HL-60 (cell line): ENCODE data around the gene RSPH1.
A peak's percentile ranks its signal among the peaks of the same experiment; 100 is the strongest.

Source experiments
- DNase-seq, 2 experiments: peaks; one replicate each; pipeline ENCODE4 v3.0.0-alpha.2; 2010 to 2020; ENCODE audit warnings: low read depth in 1 of 2, low spot score in 1 of 2
- H3K27ac ChIP-seq: fragments of 250-450 bp; sonication (Bioruptor Pico); replicated peaks from 2 replicates; pipeline ENCODE4 v1.5.1; 2020; ENCODE audit warnings: mild to moderate bottlenecking, moderate library complexity
- H3K27me3 ChIP-seq: fragments of 250-450 bp; sonication (Bioruptor Pico); 2 replicates; pipeline ENCODE4 v1.5.1; 2021; ENCODE audit warnings: mild to moderate bottlenecking, moderate library complexity; ENCODE audit not compliant: insufficient read depth, poor library complexity, severe bottlenecking
- H3K4me3 ChIP-seq: replicated peaks from 2 replicates; pipeline ENCODE4 v1.5.1; 2011; ENCODE audit warnings: mild to moderate bottlenecking, control low read depth, low read length; ENCODE audit not compliant: insufficient read depth
- CTCF ChIP-seq: IDR thresholded peaks from one replicate; pipeline ENCODE4 v1.5.1; 2011; ENCODE audit warnings: low read length, control low read depth, inconsistent platforms; ENCODE audit not compliant: insufficient read depth
- GABPA ChIP-seq: IDR thresholded peaks from 2 replicates; pipeline ENCODE4 v1.6.1; 2012; ENCODE audit warnings: low read depth
- POLR2AphosphoS5 ChIP-seq: IDR thresholded peaks from 2 replicates; pipeline ENCODE4 v1.6.1; 2012; ENCODE audit warnings: low read depth
- REST ChIP-seq: IDR thresholded peaks from 2 replicates; pipeline ENCODE4 v1.6.1; 2012; ENCODE audit warnings: low read depth; ENCODE audit not compliant: insufficient replicate concordance
- SPI1 ChIP-seq: IDR thresholded peaks from 2 replicates; pipeline ENCODE4 v1.6.1; 2012; ENCODE audit warnings: low read depth, mild to moderate bottlenecking, borderline replicate concordance
- long read RNA-seq: library from polyadenylated mRNA; unstranded; transcript quantifications from one replicate; pipeline ENCODE4 v2.0.0, GENCODE V29; 2020

The RSPH1 gene
- long read RNA-seq = 0 reads

GRCh38 chr21:42496120-42496838 lies at the start of gene RSPH1:
Gene RSPH1, minus strand, starts transcription at chr21:42496224. Its CDS starts 38 bp downstream, at chr21:42496186.
- H3K27ac ChIP-seq = peak within 1 kb of the TSS; percentile 44

GRCh38 chr21:42545745-42546144 lies 49.7 kb upstream of the RSPH1 start:
- no peak for DNase-seq
- no peaks in the 10 kb centered on the region for H3K27me3 ChIP-seq
- H3K4me3 ChIP-seq = no peak overlapping the region

More at GRCh38 chr21:42496120-42496838, at the start of gene RSPH1:
- DNase-seq = peak; percentile 96 to 99
- Histone ChIP-seq H3K27me3 (peaks cover 8% of the 10 kb centered on the region), H3K4me3 (peak within 1 kb of the TSS; percentile 63)
- TF ChIP-seq REST = no peak
- TF ChIP-seq GABPA = no peak
- no peak for TF ChIP-seq CTCF
- no peak for TF ChIP-seq POLR2AphosphoS5
- TF ChIP-seq SPI1 = no peak

More at GRCh38 chr21:42545745-42546144, 49.7 kb upstream of the RSPH1 start:
- no peak for TF ChIP-seq GABPA
- TF ChIP-seq SPI1 = no peak
- TF ChIP-seq REST = no peak
- no peak for TF ChIP-seq CTCF
- TF ChIP-seq POLR2AphosphoS5 = no peak
- H3K27ac ChIP-seq = no peak overlapping the region
